Smooth muscle cell (in vitro differentiated cells): ENCODE measurements around the gene CAMSAP2. TPM values are rescaled to one million over a fixed set of nuclear protein-coding genes. Genes with fewer than 3 reads are reported as not detected.

Source experiments
- DNase-seq: peaks from one replicate; lab custom pipeline; 2025; ENCODE audit not compliant: unreplicated experiment; lab: John Stamatoyannopoulos, UW
- H2AFZ ChIP-seq: fragments of 200-600 bp; sonication (generic); 2 replicates; pipeline ENCODE4 v1.6.0; 2016; ENCODE audit warnings: antibody characterized with exemption, low read depth, mild to moderate bottlenecking
- H3F3A ChIP-seq: fragments of 200-600 bp; sonication (generic); 2 replicates; pipeline ENCODE4 v1.6.0; 2017; ENCODE audit warnings: antibody characterized with exemption, low read depth
- H3K27ac ChIP-seq: fragments of 200-600 bp; sonication (generic); 2 replicates; pipeline ENCODE4 v1.5.1; 2016; ENCODE audit warnings: low read depth, mild to moderate bottlenecking
- H3K27me3 ChIP-seq: fragments of 200-600 bp; sonication (generic); 2 replicates; pipeline ENCODE4 v1.6.1; 2016; ENCODE audit warnings: low read depth, mild to moderate bottlenecking
- H3K36me3 ChIP-seq: fragments of 200-600 bp; sonication (generic); 2 replicates; pipeline ENCODE4 v1.5.1; 2016; ENCODE audit warnings: low read depth
- H3K4me1 ChIP-seq: fragments of 200-600 bp; sonication (generic); 2 replicates; pipeline ENCODE4 v1.5.1; 2016; ENCODE audit warnings: low read depth
- H3K4me2 ChIP-seq: fragments of 200-600 bp; sonication (generic); 2 replicates; pipeline ENCODE4 v1.6.0; 2016; ENCODE audit warnings: mild to moderate bottlenecking
- H3K4me3 ChIP-seq: fragments of 200-600 bp; sonication (generic); 2 replicates; pipeline ENCODE4 v1.5.1; 2016; ENCODE audit warnings: mild to moderate bottlenecking
- H3K79me2 ChIP-seq: fragments of 200-600 bp; sonication (generic); 2 replicates; pipeline ENCODE4 v1.6.0; 2016; ENCODE audit warnings: low read depth, mild to moderate bottlenecking
- H3K9ac ChIP-seq: fragments of 200-600 bp; sonication (generic); 2 replicates; pipeline ENCODE4 v1.6.0; 2016; ENCODE audit warnings: low read depth
- H3K9me3 ChIP-seq: fragments of 200-600 bp; sonication (generic); replicated peaks from 2 replicates; pipeline ENCODE4 v1.5.1; 2016; ENCODE audit warnings: low read depth
- H4K20me1 ChIP-seq: fragments of 200-600 bp; sonication (generic); 2 replicates; pipeline ENCODE4 v1.6.0; 2016; ENCODE audit warnings: low read depth
- CTCF ChIP-seq: fragments of 200-600 bp; sonication (generic); IDR thresholded peaks from 2 replicates; pipeline ENCODE4 v1.5.1; 2017; ENCODE audit warnings: borderline replicate concordance, mild to moderate bottlenecking, antibody characterized with exemption; ENCODE audit not compliant: insufficient read depth, poor library complexity, severe bottlenecking
- WGBS: methylation state at CpG from one replicate; pipeline ENCODE4 v1.1.7; 2016; ENCODE audit warnings: low lambda C conversion rate; 5-methylcytosine and 5-hydroxymethylcytosine counted together
- polyA plus RNA-seq: library from polyadenylated mRNA; unstranded; fragments of >200 nt; fragmentation: Nextera tagmentation; extraction: Ambion mirVana; gene quantifications from 2 replicates; pipeline ENCODE4 v1.2.1, GENCODE V29; 2016
- total RNA-seq: library from RNA; depleted of rRNA; stranded (reverse); fragments of >200 nt; gene quantifications from 2 replicates; pipeline ENCODE4 v1.2.3, GENCODE V29; 2014

Gene CAMSAP2
- total and polyA plus RNA-seq, 2 experiments from 2014 or later: 12.9 to 57.5 TPM

- Histone ChIP-seq H3F3A (no peaks in the 10 kb centered on the region), H3K4me2 (no peak overlapping the region), H3K4me1 (no peaks in the 10 kb centered on the region), H3K27ac (no peak overlapping the region), H3K4me3 (no peak overlapping the region), H3K9ac (no peak overlapping the region), H3K27me3 (no peaks in the 10 kb centered on the region), H3K9me3 (no peaks in the 10 kb centered on the region), H3K36me3 (peaks cover 14% of the 10 kb centered on the region), H3K79me2 (peaks cover 6% of the 10 kb centered on the region), H2AFZ (no peak overlapping the region), H4K20me1 (peaks cover 5% of the 10 kb centered on the region)
- TF ChIP-seq CTCF: no peak
- WGBS: 92% methylated on average over 4 of the region's 4 CpGs
- DNase-seq: no peak
These were observed 106.7 kb downstream of the CAMSAP2 start for GRCh38 chr1:200845360-200845759.

GRCh38 chr1:200846398-200846797 is 107.7 kb downstream of the CAMSAP2 start:
- Histone ChIP-seq H3F3A (no peaks in the 10 kb centered on the region), H3K4me2 (no peak overlapping the region), H3K36me3 (peaks cover 14% of the 10 kb centered on the region), H3K9me3 (no peaks in the 10 kb centered on the region), H3K79me2 (peaks cover 1% of the 10 kb centered on the region), H2AFZ (no peak overlapping the region), H3K27ac (no peak overlapping the region), H3K27me3 (no peaks in the 10 kb centered on the region), H3K4me3 (no peak overlapping the region), H3K4me1 (no peaks in the 10 kb centered on the region), H3K9ac (no peak overlapping the region), H4K20me1 (peaks cover 5% of the 10 kb centered on the region)
- DNase-seq: no peak
- 98% methylated on average over 1 of the region's 1 CpG for WGBS
- no peak for TF ChIP-seq CTCF

GRCh38 chr1:200849430-200849829 is 110.7 kb downstream of the CAMSAP2 start:
- no peaks in the 10 kb centered on the region for H3K27me3 ChIP-seq
- no peak for TF ChIP-seq CTCF
- no peak overlapping the region for H3K4me2 ChIP-seq
- H3K4me3 ChIP-seq: no peak overlapping the region
- no peak for DNase-seq
- no peak overlapping the region for H2AFZ ChIP-seq
- H4K20me1 ChIP-seq: peaks cover 5% of the 10 kb centered on the region
- 97% methylated on average over 6 of the region's 6 CpGs for WGBS
- no peak overlapping the region for H3K9ac ChIP-seq
- H3K4me1 ChIP-seq: no peaks in the 10 kb centered on the region
- peaks cover 30% of the 10 kb centered on the region for H3K36me3 ChIP-seq
- H3K27ac ChIP-seq: no peak overlapping the region
- H3K9me3 ChIP-seq: no peaks in the 10 kb centered on the region
- no peaks in the 10 kb centered on the region for H3F3A ChIP-seq
- no peaks in the 10 kb centered on the region for H3K79me2 ChIP-seq

- H2AFZ ChIP-seq: no peak overlapping the region
- no peak overlapping the region for H3K27ac ChIP-seq
- H3K36me3 ChIP-seq: peaks cover 33% of the 10 kb centered on the region
- H3K4me3 ChIP-seq: no peak overlapping the region
- H3K4me1 ChIP-seq: no peaks in the 10 kb centered on the region
- H3K79me2 ChIP-seq: no peaks in the 10 kb centered on the region
- DNase-seq: no peak
- H3K27me3 ChIP-seq: no peaks in the 10 kb centered on the region
- H3K4me2 ChIP-seq: no peak overlapping the region
- TF ChIP-seq CTCF: no peak
- H4K20me1 ChIP-seq: no peaks in the 10 kb centered on the region
- no peaks in the 10 kb centered on the region for H3K9me3 ChIP-seq
- H3F3A ChIP-seq: no peaks in the 10 kb centered on the region
- H3K9ac ChIP-seq: no peak overlapping the region
These were observed 111.9 kb downstream of the CAMSAP2 start for GRCh38 chr1:200850554-200850953.
